GM23338 (cell line): ENCODE data around the gene WASF2. TPM values are rescaled to one million over a fixed set of nuclear protein-coding genes. Genes with fewer than 3 reads are reported as not detected.
"Not testable (repeated sequence)": the region's sequence is repeated elsewhere in the genome, so short reads cannot be mapped to it uniquely, and the experiment has no call there.

Source experiments
- ATAC-seq: fragments of 200-7000 bp; cut with Tn5 transposase; 3 replicates; pipeline ENCODE4 v1.9.1; 2020
- DNase-seq: peaks from one replicate; pipeline ENCODE4 v3.0.0-alpha.2; 2015; ENCODE audit warnings: low spot score
- H2AFZ ChIP-seq: fragments of 200-600 bp; sonication (generic); 2 replicates; pipeline ENCODE4 v1.8.0; 2016; ENCODE audit warnings: antibody characterized with exemption, mild to moderate bottlenecking, moderate library complexity
- H3F3A ChIP-seq: fragments of 200-600 bp; sonication (generic); replicated peaks from 2 replicates; pipeline ENCODE4 v1.8.0; 2017; ENCODE audit warnings: antibody characterized with exemption, mixed run types, low read depth
- H3K27ac ChIP-seq: fragments of 200-600 bp; sonication (generic); 2 replicates; pipeline ENCODE4 v1.6.1; 2016; ENCODE audit warnings: low read depth
- H3K27me3 ChIP-seq: fragments of 200-600 bp; sonication (generic); 2 replicates; pipeline ENCODE4 v1.8.0; 2016; ENCODE audit warnings: mild to moderate bottlenecking, mixed run types, moderate library complexity; ENCODE audit not compliant: insufficient read depth
- H3K36me3 ChIP-seq: fragments of 200-600 bp; sonication (generic); 2 replicates; pipeline ENCODE4 v1.8.0; 2016; ENCODE audit warnings: mild to moderate bottlenecking; ENCODE audit not compliant: insufficient read depth
- H3K4me1 ChIP-seq: fragments of 200-600 bp; sonication (generic); 2 replicates; pipeline ENCODE4 v1.8.0; 2016; ENCODE audit warnings: mild to moderate bottlenecking, moderate library complexity; ENCODE audit not compliant: insufficient read depth
- H3K4me2 ChIP-seq: fragments of 200-600 bp; sonication (generic); 2 replicates; pipeline ENCODE4 v1.7.1; 2017; ENCODE audit warnings: mixed run types
- H3K4me3 ChIP-seq: fragments of 200-600 bp; sonication (generic); 2 replicates; pipeline ENCODE4 v1.6.1; 2016; ENCODE audit warnings: mixed run types
- H3K79me2 ChIP-seq: fragments of 200-600 bp; sonication (generic); replicated peaks from 2 replicates; pipeline ENCODE4 v1.8.0; 2017; ENCODE audit warnings: mild to moderate bottlenecking; ENCODE audit not compliant: insufficient read depth
- H3K9me2 ChIP-seq: fragments of 200-600 bp; sonication (generic); 2 replicates; pipeline ENCODE4 v1.8.0; 2017; ENCODE audit not compliant: insufficient read depth
- H4K20me1 ChIP-seq: fragments of 200-600 bp; sonication (generic); replicated peaks from 2 replicates; pipeline ENCODE4 v1.8.0; 2017; ENCODE audit warnings: mild to moderate bottlenecking; ENCODE audit not compliant: insufficient read depth
- H3K27ac Mint-ChIP-seq: 2 replicates; pipeline ENCODE4 v1.8.0; 2020; ENCODE audit warnings: inconsistent platforms, mild to moderate bottlenecking, moderate library complexity, mixed read lengths
- H3K27me3 Mint-ChIP-seq: 3 replicates; pipeline ENCODE4 v1.8.0; 2022; ENCODE audit warnings: low read depth, mild to moderate bottlenecking, moderate library complexity, mixed read lengths, inconsistent platforms; ENCODE audit not compliant: insufficient read depth, poor library complexity
- H3K36me3 Mint-ChIP-seq: 3 replicates; pipeline ENCODE4 v1.8.0; 2021; ENCODE audit warnings: low read depth, mild to moderate bottlenecking, inconsistent platforms, moderate library complexity, mixed read lengths
- H3K4me1 Mint-ChIP-seq: 3 replicates; pipeline ENCODE4 v1.8.0; 2020; ENCODE audit warnings: mild to moderate bottlenecking, inconsistent platforms, mixed read lengths
- H3K4me3 Mint-ChIP-seq: 3 replicates; pipeline ENCODE4 v1.8.0; 2021; ENCODE audit warnings: moderate library complexity, mild to moderate bottlenecking, inconsistent platforms, mixed read lengths
- H3K9me3 Mint-ChIP-seq: 3 replicates; pipeline ENCODE4 v1.8.0; 2020; ENCODE audit warnings: moderate library complexity, mild to moderate bottlenecking, inconsistent platforms, mixed read lengths
- NANOG ChIP-seq: IDR thresholded peaks from 2 replicates; pipeline ENCODE4 v1.6.1; 2016; ENCODE audit warnings: antibody characterized with exemption, borderline replicate concordance
- polyA plus RNA-seq: library from polyadenylated mRNA; unstranded; fragments of >200 nt; fragmentation: Nextera tagmentation; extraction: Ambion mirVana; gene quantifications from 2 replicates; pipeline ENCODE4 v1.2.1, GENCODE V29; 2016
- total RNA-seq: library from RNA; depleted of rRNA; stranded (reverse); fragments of >200 nt; shearing (Covaris generic); gene quantifications from 2 replicates; pipeline ENCODE4 v1.2.3, GENCODE V29; 2014
- TF ChIP-seq, protein P1 (sequence below): fragments of 250-450 bp; sonication (Bioruptor Pico); IDR thresholded peaks from 2 replicates; pipeline ENCODE4 v1.5.0; 2020; ENCODE audit warnings: mild to moderate bottlenecking, moderate library complexity

The WASF2 gene
- total and polyA plus RNA-seq, 2 experiments from 2014 or later: 40.9 to 95.6 TPM

DNA sequence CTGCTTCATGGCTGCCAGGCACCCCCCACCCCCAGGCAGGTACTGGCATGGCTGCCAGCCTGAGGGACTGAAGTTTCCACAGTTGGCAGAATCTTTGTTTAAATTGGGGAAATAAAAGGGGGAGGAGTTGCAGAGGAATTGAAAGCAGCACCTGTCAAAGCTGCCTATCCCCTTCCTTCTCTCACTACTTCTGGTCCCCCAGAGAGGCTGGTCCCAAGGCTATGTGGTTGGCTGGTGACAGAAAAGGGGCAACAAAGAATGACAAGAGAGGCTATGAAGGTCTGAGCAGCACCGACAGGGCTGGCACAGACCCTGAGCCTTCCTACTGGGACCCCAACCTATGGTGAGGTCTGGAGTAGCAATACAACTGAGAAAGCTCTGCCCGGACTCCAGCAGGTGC lies 83.2 kb downstream of the WASF2 start:
- peaks cover 20% of the 10 kb centered on the region for H3F3A ChIP-seq
- H3K27me3 Mint-ChIP-seq, H2AFZ ChIP-seq, H3K27me3 ChIP-seq, H3K9me2 ChIP-seq, H4K20me1 ChIP-seq, DNase-seq, H3K27ac Mint-ChIP-seq, H3K4me3 Mint-ChIP-seq, H3K9me3 Mint-ChIP-seq, ATAC-seq, H3K4me2 ChIP-seq, H3K4me3 ChIP-seq, H3K79me2 ChIP-seq, H3K36me3 ChIP-seq: not testable (repeated sequence)
- H3K36me3 Mint-ChIP-seq: peaks cover 45% of the 10 kb centered on the region
- peak overlapping the region; percentile 79; the same call in 1 of the 2 replicates for H3K27ac ChIP-seq
- H3K4me1 Mint-ChIP-seq: peaks cover 51% of the 10 kb centered on the region
- H3K4me1 ChIP-seq: peaks cover 35% of the 10 kb centered on the region

DNA sequence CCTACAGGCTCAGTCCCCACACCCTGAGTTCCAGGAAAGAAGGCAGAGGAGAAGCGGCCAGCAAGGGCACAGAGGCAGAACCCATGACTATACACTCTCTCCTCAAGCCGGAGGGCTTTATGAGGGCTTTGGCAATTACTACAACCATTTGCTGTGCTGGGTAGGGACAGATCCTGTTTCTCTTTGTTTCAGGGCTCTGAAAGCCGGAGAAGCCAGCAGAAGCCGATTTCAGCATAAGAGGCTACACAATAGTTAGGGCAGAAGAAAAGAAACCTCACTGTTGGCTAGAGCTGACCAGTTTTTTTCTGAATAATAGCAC lies 83.6 kb downstream of the WASF2 start:
- peaks cover 51% of the 10 kb centered on the region for H3K4me1 Mint-ChIP-seq

More for the DNA sequence above, 83.6 kb downstream of the WASF2 start:
- no peaks in the 10 kb centered on the region for H3K9me3 Mint-ChIP-seq
- Histone ChIP-seq H3K36me3 (peaks cover 3% of the 10 kb centered on the region), H3K9me2 (no peaks in the 10 kb centered on the region), H3K4me1 (peaks cover 35% of the 10 kb centered on the region), H3K4me3 (no peak overlapping the region), H4K20me1 (no peaks in the 10 kb centered on the region), H3F3A (peaks cover 20% of the 10 kb centered on the region), H2AFZ (no peak overlapping the region), H3K79me2 (no peaks in the 10 kb centered on the region), H3K27ac (peak overlapping the region; percentile 79; the same call in 1 of the 2 replicates), H3K4me2 (no peak overlapping the region), H3K27me3 (no peaks in the 10 kb centered on the region)
- TF ChIP-seq, protein P1, sequence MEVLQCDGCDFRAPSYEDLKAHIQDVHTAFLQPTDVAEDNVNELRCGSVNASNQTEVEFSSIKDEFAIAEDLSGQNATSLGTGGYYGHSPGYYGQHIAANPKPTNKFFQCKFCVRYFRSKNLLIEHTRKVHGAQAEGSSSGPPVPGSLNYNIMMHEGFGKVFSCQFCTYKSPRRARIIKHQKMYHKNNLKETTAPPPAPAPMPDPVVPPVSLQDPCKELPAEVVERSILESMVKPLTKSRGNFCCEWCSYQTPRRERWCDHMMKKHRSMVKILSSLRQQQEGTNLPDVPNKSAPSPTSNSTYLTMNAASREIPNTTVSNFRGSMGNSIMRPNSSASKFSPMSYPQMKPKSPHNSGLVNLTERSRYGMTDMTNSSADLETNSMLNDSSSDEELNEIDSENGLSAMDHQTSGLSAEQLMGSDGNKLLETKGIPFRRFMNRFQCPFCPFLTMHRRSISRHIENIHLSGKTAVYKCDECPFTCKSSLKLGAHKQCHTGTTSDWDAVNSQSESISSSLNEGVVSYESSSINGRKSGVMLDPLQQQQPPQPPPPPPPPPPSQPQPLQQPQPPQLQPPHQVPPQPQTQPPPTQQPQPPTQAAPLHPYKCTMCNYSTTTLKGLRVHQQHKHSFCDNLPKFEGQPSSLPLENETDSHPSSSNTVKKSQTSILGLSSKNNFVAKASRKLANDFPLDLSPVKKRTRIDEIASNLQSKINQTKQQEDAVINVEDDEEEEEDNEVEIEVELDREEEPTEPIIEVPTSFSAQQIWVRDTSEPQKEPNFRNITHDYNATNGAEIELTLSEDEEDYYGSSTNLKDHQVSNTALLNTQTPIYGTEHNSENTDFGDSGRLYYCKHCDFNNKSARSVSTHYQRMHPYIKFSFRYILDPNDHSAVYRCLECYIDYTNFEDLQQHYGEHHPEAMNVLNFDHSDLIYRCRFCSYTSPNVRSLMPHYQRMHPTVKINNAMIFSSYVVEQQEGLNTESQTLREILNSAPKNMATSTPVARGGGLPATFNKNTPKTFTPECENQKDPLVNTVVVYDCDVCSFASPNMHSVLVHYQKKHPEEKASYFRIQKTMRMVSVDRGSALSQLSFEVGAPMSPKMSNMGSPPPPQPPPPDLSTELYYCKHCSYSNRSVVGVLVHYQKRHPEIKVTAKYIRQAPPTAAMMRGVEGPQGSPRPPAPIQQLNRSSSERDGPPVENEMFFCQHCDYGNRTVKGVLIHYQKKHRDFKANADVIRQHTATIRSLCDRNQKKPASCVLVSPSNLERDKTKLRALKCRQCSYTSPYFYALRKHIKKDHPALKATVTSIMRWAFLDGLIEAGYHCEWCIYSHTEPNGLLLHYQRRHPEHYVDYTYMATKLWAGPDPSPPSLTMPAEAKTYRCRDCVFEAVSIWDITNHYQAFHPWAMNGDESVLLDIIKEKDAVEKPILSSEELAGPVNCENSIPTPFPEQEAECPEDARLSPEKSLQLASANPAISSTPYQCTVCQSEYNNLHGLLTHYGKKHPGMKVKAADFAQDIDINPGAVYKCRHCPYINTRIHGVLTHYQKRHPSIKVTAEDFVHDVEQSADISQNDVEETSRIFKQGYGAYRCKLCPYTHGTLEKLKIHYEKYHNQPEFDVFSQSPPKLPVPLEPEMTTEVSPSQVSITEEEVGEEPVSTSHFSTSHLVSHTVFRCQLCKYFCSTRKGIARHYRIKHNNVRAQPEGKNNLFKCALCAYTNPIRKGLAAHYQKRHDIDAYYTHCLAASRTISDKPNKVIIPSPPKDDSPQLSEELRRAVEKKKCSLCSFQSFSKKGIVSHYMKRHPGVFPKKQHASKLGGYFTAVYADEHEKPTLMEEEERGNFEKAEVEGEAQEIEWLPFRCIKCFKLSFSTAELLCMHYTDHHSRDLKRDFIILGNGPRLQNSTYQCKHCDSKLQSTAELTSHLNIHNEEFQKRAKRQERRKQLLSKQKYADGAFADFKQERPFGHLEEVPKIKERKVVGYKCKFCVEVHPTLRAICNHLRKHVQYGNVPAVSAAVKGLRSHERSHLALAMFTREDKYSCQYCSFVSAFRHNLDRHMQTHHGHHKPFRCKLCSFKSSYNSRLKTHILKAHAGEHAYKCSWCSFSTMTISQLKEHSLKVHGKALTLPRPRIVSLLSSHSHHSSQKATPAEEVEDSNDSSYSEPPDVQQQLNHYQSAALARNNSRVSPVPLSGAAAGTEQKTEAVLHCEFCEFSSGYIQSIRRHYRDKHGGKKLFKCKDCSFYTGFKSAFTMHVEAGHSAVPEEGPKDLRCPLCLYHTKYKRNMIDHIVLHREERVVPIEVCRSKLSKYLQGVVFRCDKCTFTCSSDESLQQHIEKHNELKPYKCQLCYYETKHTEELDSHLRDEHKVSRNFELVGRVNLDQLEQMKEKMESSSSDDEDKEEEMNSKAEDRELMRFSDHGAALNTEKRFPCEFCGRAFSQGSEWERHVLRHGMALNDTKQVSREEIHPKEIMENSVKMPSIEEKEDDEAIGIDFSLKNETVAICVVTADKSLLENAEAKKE (CRISPR knock-in tag): no peak
- TF ChIP-seq NANOG: no peak
- peaks cover 43% of the 10 kb centered on the region for H3K36me3 Mint-ChIP-seq
- peaks cover 10% of the 10 kb centered on the region for H3K27me3 Mint-ChIP-seq
- peak overlapping the region; percentile 92 for H3K27ac Mint-ChIP-seq
- H3K4me3 Mint-ChIP-seq: peak overlapping the region; percentile 9; the same call in 1 of the 3 replicates
- DNase-seq: no peak
- ATAC-seq: no peak
